GM12891 (cell line): Measurements from ENCODE around the gene CDKL5.

Experiments used
- PAX5 ChIP-seq: IDR thresholded peaks from 2 replicates; pipeline ENCODE4 v1.6.1; 2011; ENCODE audit warnings: low read length, moderate library complexity, mild to moderate bottlenecking; ENCODE audit not compliant: insufficient read depth, severe bottlenecking
- POLR2A ChIP-seq: IDR thresholded peaks from 2 replicates; pipeline ENCODE4 v1.6.1; 2011; ENCODE audit warnings: low read depth, low read length, control low read depth
- POLR2AphosphoS5 ChIP-seq: IDR thresholded peaks from 2 replicates; pipeline ENCODE4 v1.6.1; 2011; ENCODE audit warnings: low read depth, low read length, control low read depth
- POU2F2 ChIP-seq: IDR thresholded peaks from 2 replicates; pipeline ENCODE4 v1.6.1; 2011; ENCODE audit warnings: low read depth, mild to moderate bottlenecking, control low read depth, low read length, moderate library complexity
- SPI1 ChIP-seq: IDR thresholded peaks from 2 replicates; pipeline ENCODE4 v1.6.1; 2011; ENCODE audit warnings: low read depth, low read length, control low read depth
- TAF1 ChIP-seq: IDR thresholded peaks from 2 replicates; pipeline ENCODE4 v1.6.1; 2011; ENCODE audit warnings: low read depth, low read length, control low read depth

GRCh38 chrX:18677161-18677869 is 251.9 kb downstream of the CDKL5 start:
- TF ChIP-seq POLR2A (no peak), TAF1 (no peak), POLR2AphosphoS5 (no peak), SPI1 (no peak), PAX5 (no peak), POU2F2 (no peak)
